NCI-H128 (cell line): ENCODE data around the gene CTSA.
"Not testable (repeated sequence)": the region's sequence is repeated elsewhere in the genome, so short reads cannot be mapped to it uniquely, and the experiment has no call there.

Experiments used
- DNase-seq: peaks from one replicate; lab custom pipeline; 2025; ENCODE audit not compliant: unreplicated experiment; lab: John Stamatoyannopoulos, UW

The CTSA gene

DNA sequence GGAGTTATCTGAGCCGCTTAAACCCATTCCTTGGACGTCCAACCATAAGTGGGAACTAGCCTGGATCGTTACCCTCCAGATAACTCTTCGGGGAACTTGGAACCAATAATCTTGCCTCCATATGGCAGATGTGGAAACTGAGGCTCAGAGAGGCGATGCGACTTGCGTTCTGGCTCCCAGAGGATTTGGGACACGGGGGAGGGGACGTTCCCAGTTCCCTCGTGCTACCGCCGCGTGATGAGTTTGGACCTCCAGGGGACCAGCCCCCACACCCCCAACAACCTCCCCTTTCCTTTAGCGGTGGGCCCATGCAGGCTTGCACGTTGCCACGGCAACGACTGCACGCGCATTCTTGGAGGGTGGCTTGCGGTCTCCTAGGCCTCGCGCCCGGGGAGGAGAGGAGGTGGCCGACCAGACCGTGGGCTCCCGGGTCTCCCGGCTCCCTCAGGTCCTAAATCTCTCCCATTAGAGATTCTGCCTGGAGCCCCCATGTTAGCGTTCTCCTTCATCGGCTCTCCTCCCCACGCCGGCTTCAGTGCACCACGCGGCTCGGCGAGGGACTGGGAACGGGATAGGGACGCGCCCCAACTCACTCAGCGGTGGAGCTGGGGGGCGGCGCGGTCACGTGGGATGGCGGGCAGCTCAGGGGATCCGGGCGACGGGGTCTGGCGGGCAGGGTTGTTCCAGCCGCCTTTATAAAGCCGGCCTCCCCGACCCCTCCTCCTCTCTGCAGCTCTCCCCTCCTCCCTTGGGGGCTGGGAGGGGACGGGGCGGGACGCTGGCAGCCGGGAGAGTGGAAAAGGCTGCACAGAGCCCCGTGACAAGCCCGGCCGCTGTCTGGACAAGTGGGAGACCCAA lies 20.6 kb downstream of the CTSA start, which contains the start of gene PLTP:
TSS of gene PLTP (minus strand) at position 670 of the 858 bp plus-strand sequence. CDS start 703 bp downstream, outside the sequence.
- DNase-seq: no peak

DNA sequence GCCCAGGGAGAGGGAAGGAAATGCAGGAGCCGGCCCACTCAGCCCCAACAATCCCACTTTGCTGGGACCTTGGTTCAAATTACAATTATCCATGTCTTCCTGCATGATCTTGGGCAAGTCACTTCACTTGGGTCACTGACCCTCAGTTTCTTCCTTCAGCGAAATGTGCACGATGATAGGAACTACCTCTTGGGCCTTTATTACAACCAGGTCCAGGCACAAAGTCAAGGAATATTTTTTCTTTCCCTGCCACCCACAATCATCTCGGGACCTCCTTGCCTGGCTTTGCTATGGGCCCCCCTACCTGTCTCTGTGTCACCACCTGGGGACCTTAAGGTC lies 21.2 kb downstream of the CTSA start:
- DNase-seq: no peak

GRCh38 chr20:45913116-45913515 lies 22.0 kb downstream of the CTSA start:
- DNase-seq: no peak

GRCh38 chr20:45917790-45918141 lies 26.6 kb downstream of the CTSA start:
- no peak for DNase-seq

GRCh38 chr20:45918182-45918737 lies 27.1 kb downstream of the CTSA start:
- DNase-seq: no peak

DNA sequence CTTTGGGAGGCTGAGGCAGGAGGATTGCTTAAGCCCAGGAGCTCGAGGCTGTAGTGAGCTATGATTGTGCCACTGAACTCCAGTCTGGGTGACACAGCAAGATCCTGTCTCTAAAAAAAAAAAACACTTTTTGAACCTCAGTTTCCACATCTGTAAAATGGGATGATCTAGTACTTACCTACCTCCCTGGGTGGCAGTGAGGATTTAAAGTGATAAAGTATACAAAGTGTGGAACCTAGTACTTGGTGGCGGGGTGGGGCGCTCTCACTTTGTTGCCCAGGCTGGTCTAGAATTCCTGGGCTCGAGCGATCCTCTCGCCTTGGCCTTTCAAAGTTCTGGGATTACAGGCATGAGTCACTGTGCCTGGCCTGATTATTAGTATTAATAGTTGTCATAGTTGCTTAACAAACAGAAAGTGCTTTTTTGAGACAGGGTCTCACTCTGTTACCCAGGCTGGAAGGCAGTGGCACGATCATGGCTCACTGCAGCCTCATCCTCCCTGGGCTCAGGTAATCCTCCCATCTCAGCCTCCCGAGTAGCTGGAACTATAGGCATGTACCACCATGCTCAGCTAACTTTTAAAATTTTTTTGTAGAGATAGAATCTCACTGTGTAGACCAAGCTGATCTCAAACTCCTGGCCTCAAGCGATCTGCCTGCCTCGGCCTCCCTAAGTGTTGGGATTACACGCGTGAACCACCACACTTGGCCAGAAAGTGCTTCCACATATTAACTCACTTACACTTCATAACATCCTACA lies 27.8 kb downstream of the CTSA start:
- DNase-seq: no peak

GRCh38 chr20:45919542-45920399 lies 28.6 kb downstream of the CTSA start:
- DNase-seq: no peak

DNA sequence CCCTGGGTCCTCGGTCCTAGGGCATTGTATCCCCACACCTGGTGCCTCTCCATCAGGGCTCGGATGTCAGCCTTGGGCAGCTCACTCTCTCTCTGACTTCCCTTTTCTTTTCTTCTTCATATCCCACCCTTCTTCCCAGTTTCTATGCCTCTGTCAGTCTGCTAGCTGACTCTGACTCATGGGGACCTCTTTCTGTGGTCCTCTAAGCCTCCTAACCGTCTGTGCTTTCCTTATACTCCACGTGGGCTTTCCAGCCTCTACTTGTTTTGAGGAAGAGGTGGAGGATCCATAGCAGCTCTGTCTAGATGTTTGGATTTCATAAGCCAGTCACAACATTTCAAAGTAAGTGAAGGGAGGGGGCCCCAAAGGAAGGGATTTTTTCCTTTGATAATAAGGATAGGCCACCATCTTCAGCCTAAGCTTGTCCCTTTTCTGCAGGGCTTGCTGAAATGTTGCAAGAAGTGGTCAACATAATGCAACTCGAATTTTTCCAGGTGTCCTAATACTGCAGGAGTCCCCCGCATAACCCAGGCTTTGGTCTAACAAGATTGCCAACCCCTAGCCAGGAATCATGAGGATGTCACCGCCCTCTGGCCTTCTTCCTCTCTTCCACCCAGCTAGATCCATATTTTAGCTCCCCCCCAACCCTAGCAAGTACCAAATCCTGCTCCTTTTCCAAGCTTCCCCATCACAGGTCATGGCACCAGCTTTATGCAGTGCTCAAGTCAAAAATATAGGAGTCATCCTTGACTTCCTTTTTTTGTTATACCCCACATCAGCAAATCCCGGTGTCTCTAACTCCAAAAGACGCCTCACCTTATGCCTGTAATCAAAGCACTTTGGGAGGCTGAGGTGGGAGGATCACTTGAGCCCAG lies 29.6 kb downstream of the CTSA start:
- DNase-seq: no peak

DNA sequence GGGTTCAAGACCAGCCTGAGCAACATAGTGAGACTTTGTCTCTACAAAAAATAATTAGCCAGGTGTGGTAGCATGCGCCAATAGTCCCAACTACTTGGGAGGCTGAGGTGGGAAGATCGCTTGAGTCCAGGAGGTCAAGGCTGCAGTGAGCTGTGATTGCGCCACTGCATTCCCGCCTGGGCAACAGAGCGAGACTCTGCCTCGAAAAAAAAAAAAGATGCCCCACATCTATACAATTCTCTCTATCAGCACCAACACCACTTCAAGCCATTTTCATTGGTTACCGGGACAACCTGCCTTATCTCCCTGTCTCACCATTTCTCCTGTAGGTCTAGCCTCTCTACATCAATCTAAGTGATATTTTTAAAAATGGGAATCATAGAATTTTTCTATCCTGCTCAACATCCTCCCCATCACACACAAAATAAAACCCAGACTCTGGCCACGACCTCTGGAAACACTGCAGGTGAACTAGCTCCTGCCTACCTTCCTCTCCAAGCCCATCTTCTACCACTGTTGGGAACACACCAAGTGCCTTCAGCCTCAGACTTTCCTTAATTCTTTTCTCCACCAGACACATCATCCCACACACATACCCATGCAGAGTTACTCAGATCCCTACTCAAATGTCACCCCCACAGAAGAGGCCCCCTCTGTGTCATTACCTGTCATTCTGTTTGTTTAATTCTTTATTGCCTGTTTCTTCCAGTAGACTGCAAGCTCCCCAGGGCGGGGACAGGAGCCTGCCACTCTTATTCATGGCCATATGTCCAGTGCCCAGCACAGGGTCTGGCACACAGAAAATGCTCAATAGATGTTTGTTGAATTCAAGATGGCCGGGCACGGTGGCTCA lies 30.4 kb downstream of the CTSA start:
- no peak for DNase-seq

DNA sequence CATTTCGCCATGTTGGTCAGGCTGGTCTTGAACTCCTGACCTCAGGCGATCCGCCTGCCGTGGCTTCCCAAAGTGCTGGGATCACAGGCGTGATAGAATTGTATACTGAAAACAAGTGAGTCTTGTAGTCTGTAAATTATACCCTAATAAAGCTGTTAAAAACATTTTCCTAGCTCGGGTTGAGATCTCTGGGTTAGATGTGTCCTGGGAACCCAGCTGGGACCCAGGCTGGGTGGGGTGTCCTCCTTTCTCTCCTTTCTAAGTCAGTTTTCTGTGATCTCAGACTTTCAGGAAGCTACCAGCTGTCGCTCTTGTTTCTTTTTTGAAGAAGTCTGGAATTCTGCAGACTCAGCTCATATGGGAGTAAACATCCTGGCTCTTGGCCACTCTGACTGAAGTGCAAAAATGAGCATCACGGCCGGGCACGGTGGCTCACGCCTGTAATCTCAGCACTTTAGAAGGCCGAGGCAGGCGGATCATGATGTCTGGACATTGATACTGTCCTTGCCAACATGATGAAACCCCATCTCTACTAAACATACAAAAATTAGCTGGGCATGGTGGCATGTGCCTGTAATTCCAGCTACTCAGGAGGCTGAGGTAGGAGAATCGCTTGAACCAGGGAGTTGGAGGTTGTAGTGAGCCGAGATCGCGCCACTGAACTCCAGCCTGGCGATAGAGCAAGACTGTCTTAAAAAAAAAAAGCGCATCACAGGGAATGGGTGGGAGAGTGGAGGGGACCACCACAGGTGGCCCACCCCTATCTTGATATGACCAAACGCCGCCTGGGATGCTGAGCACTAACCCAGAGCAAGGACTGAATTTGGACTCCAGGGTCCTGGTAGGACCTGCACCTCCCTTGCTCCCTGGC lies 33.5 kb downstream of the CTSA start:
- no peak for DNase-seq

DNA sequence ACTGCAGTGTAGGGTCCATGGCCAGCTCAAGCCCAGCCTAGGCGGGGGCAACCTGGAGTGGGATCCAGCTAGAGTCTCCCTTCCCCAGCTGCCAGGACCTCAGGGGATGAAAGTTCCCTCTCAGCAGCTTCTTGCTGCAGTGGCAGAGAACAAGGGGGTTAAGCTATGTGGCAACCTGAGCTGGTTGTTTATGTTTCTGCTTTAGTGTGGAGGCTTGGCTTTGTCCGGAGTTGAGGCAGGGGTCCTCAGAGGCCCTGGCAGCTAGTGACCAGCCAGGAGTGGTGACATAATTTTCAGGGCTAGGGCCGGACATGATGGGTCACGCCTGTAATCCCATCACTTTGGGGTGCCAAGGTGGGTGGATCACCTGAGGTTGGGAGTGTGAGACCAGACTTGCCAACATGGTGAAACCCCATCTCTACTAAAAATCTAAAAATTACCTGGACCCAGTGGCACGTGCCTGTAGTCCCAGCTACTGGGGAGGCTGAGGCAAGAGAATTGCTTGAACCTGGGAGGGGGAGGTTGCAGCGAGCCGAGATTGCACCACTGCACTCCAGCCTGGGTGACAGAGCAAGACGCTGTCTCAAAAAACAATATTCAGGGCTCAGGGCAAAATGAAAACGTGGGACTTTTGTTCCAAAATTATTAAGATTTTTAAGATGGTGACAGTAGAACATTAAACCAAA lies 34.8 kb downstream of the CTSA start:
- no peak for DNase-seq

GRCh38 chr20:45926731-45927070 lies 35.6 kb downstream of the CTSA start:
- no peak for DNase-seq

GRCh38 chr20:45927071-45927878 lies 36.1 kb downstream of the CTSA start:
- no peak for DNase-seq

- DNase-seq: not testable (repeated sequence)
These were observed 40.5 kb downstream of the CTSA start for GRCh38 chr20:45931680-45932079.

DNA sequence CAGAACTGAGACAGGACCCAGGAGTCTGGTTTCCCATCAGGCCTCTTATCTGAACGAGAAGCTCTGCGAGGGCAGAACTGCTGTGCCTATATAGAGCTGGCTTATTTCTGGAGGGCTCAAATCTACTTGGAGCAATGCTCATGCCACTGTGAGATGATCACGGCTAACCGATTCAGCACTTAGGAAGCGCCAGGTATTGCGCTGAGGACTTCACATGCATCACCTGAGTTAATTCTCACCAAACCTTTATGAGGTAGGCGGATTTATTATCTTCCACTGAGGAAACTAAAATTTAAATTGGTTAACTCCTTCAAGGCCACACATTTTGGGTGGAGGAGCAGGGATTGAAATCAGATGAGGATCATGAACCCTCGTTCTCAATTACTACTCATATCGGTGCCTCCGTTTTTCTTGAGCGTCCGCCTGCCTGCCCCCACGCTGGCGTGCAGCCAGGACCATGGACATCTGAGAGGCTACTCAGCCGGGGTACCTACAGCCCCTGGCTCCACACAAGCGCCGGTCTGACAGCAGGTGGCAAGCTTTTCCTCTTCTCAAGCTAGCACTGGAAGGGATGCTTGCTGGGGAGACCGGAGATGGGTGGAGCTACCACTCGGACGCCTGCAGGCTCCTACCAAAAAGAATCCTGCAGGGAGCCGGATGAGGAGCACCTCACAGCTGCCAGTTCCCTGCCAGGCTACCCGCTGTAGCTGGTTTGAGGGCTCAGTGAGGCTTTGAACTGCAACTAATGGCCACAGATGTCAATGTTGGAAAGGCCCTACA lies 42.3 kb downstream of the CTSA start:
- peak; percentile 86 for DNase-seq

- peak; percentile 53 for DNase-seq
These were observed 43.0 kb downstream of the CTSA start for GRCh38 chr20:45934046-45934585.
